Upper lobe of left lung (tissue), 6 donors: Measurements from ENCODE around the gene C20orf96. TPM values are rescaled to one million over a fixed set of nuclear protein-coding genes. Genes with fewer than 3 reads are reported as not detected.

Experiments
- ATAC-seq, 2 donors: fragments of 200-7000 bp; cut with Tn5 transposase; one replicate each; pipeline ENCODE4 v1.9.1; 2022; ENCODE audit warnings: mild to moderate bottlenecking in 2 of 2, moderate library complexity in 2 of 2; ENCODE audit not compliant: low FRiP score in 2 of 2
- DNase-seq, 2 donors: peaks; one replicate each; pipeline ENCODE4 v3.0.0-alpha.2; 2019 to 2020
- H3K27ac ChIP-seq, 4 donors: fragments of 200-600 bp; sonication (generic); one replicate each; pipeline ENCODE4 v1.5.1; 2016 to 2019
- H3K27me3 ChIP-seq, 4 donors: fragments of 200-600 bp; sonication (generic); one replicate each; pipeline ENCODE4 v1.5.1; 2017 to 2019
- H3K36me3 ChIP-seq, 4 donors: fragments of 200-600 bp; sonication (generic); one replicate each; pipeline ENCODE4 v1.5.1; 2016 to 2019
- H3K4me1 ChIP-seq, 4 donors: fragments of 200-600 bp; sonication (generic); one replicate each; pipeline ENCODE4 v1.5.1; 2018 to 2019
- H3K4me3 ChIP-seq, 4 donors: fragments of 200-600 bp; sonication (generic); one replicate each; pipeline ENCODE4 v1.5.1; 2017 to 2019; ENCODE audit warnings: mild to moderate bottlenecking in 2 of 4, moderate library complexity in 1 of 4
- H3K9me3 ChIP-seq, 4 donors: fragments of 200-600 bp; sonication (generic); one replicate each; pipeline ENCODE4 v1.5.1; 2018 to 2019
- CTCF ChIP-seq, 6 experiments: fragments of 450-650 bp in 4 of 6; fragments of 200-600 bp in 2 of 6; sonication (generic) in 2 of 6; IDR thresholded peaks; one replicate each; pipeline ENCODE4 v1.5.1; 2016 to 2019; ENCODE audit warnings: antibody characterized with exemption in 6 of 6
- EP300 ChIP-seq, 4 donors: sonication (generic); formaldehyde crosslinking; IDR thresholded peaks; one replicate each; pipeline ENCODE4 v1.5.1; 2017; ENCODE audit warnings: antibody characterized with exemption in 4 of 4, control low read depth in 2 of 4
- POLR2A ChIP-seq, 4 donors: fragments of 450-650 bp; IDR thresholded peaks; one replicate each; pipeline ENCODE4 v1.5.1; 2016 to 2017; ENCODE audit warnings: antibody characterized with exemption in 4 of 4, mild to moderate bottlenecking in 2 of 4
- POLR2AphosphoS5 ChIP-seq, 2 donors: sonication (generic); formaldehyde crosslinking; IDR thresholded peaks; one replicate each; pipeline ENCODE4 v1.5.1; 2017; ENCODE audit warnings: antibody characterized with exemption in 2 of 2
- WGBS, 2 donors: methylation state at CpG; one replicate each; pipeline ENCODE4 v1.1.5; 2017 to 2018; 5-methylcytosine and 5-hydroxymethylcytosine counted together
- total RNA-seq, 6 donors: library from RNA; depleted of rRNA in 4 of 6; stranded (reverse); fragments of >200 nt in 4 of 6; gene quantifications; one replicate each; pipeline versions ENCODE4 v1.1.0 to v1.2.1, GENCODE V29; 2016 to 2021
- donor health status: DM: no; HTN: no; CAD: no; lungs with moderate emphysema.
- donor health status: DM: no; HTN: yes; CAD: no; lungs with severe emphysema.

The C20orf96 gene
- total RNA-seq, 6 donors from 2014 or later = 3.0 to 31.4 (median 10.3) TPM

- 55% methylated on average over 7 of the region's 7 CpGs for WGBS, 2 donors
- TF ChIP-seq CTCF (IDR thresholded peaks at IDR 0.05) (no peak), POLR2A (IDR thresholded peaks at IDR 0.05) (no peak), POLR2AphosphoS5 (IDR thresholded peaks at IDR 0.05) (no peak), EP300 (IDR thresholded peaks at IDR 0.05) (no peak)
- DNase-seq (no peak), ATAC-seq (no peak)
- no peaks in the 10 kb centered on the region for H3K9me3 ChIP-seq
- H3K4me3 ChIP-seq = no peak overlapping the region
- peaks cover 0 to 2% (median 0%) of the 10 kb centered on the region in 4 donors for H3K36me3 ChIP-seq
- H3K27ac ChIP-seq = peak overlapping the region in 3 of 4 donors; percentile 19 to 78 (median 50)
- H3K27me3 ChIP-seq = peaks cover 0 to 5% (median 0%) of the 10 kb centered on the region in 4 donors
- peaks cover 25 to 57% (median 32%) of the 10 kb centered on the region in 4 donors for H3K4me1 ChIP-seq
Observed at GRCh38 chr20:328975-329695, 38.6 kb upstream of the C20orf96 start.

DNA sequence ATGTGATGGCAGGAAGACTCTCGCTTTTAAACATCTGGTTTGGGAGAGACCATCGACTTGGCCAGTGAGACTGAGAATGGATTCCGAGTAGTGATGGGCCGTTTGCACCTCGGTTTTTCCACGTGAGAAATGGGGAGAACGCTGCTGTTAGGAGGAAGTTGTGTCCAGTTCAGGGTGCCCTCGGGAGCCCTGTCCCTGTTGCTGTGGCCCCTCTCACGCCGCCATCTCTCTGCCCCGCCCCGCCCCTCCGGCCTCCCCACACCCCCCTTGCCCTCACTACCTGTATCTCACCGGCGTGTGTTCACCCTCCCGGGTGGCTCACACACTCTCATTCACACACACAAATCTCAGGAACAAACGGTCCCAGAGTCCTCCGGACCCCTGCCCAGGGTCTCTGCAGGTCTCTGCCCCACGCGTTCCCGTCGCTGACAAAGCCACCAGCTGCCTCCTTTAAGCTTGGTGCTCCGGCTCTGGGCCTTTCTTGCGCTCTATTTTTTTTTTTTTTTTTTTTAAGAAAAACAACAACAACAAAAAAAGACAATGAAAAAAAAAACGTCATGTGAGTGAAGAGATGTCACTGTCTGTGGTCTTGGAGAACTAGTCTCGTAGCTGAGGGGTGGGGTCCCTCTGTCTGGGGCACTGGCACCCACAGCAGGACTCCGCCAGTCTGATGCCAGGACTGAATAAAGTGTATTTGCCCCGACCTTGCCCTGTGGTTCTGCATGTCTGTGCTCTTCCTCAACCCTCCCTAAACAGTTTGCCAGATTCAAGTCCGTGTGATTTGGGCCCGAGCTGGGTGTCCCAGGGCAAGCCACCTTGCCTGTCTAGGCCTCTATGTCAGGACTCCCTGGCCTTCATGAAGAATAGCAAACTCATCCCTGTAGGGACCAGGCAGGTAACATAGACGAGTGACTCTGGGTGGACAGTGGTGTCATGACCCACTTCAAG, 37.8 kb upstream of the C20orf96 start:
- DNase-seq (peak in 1 of 2 donors; percentile 50), ATAC-seq (no peak)
- peak overlapping the region; percentile 57 to 96 (median 78) for H3K27ac ChIP-seq
- H3K36me3 ChIP-seq = no peaks in the 10 kb centered on the region
- peaks cover 30 to 65% (median 39%) of the 10 kb centered on the region in 4 donors for H3K4me1 ChIP-seq
- TF ChIP-seq POLR2AphosphoS5 (IDR thresholded peaks at IDR 0.05) (no peak), EP300 (IDR thresholded peaks at IDR 0.05) (no peak), CTCF (IDR thresholded peaks at IDR 0.05) (no peak), POLR2A (IDR thresholded peaks at IDR 0.05) (no peak)
- WGBS, 2 donors = 60 to 71% methylated on average over 31 of the region's 31 CpGs
- peak overlapping the region in 3 of 4 donors; percentile 84 to 94 (median 94) for H3K4me3 ChIP-seq
- peaks cover 0 to 5% (median 0%) of the 10 kb centered on the region in 4 donors for H3K27me3 ChIP-seq
- no peaks in the 10 kb centered on the region for H3K9me3 ChIP-seq

GRCh38 chr20:327186-328026, 36.9 kb upstream of the C20orf96 start:
- ATAC-seq = peak; percentile 46 to 71
- peak; percentile 85 to 95 for DNase-seq
- 11 to 25% methylated on average over 9 to 22 of the region's 47 CpGs for WGBS, 2 donors
- Histone ChIP-seq H3K36me3 (no peaks in the 10 kb centered on the region), H3K9me3 (no peaks in the 10 kb centered on the region), H3K27ac (peak overlapping the region; percentile 57 to 96 (median 78)), H3K4me3 (peak overlapping the region; percentile 41 to 94 (median 89)), H3K27me3 (peaks cover 0 to 5% (median 0%) of the 10 kb centered on the region in 4 donors), H3K4me1 (peaks cover 30 to 66% (median 39%) of the 10 kb centered on the region in 4 donors)
- no peak for TF ChIP-seq CTCF (IDR thresholded peaks at IDR 0.05)
- no peak for TF ChIP-seq EP300 (IDR thresholded peaks at IDR 0.05)
- TF ChIP-seq POLR2AphosphoS5 (IDR thresholded peaks at IDR 0.05) = peak in 1 of 2 donors; percentile 40
- TF ChIP-seq POLR2A (IDR thresholded peaks at IDR 0.05) = no peak

GRCh38 chr20:326645-327185, 36.2 kb upstream of the C20orf96 start:
- TF ChIP-seq EP300 (IDR thresholded peaks at IDR 0.05) (no peak), POLR2A (IDR thresholded peaks at IDR 0.05) (no peak), POLR2AphosphoS5 (IDR thresholded peaks at IDR 0.05) (no peak), CTCF (IDR thresholded peaks at IDR 0.05) (no peak)
- H3K4me1 ChIP-seq = peaks cover 30 to 66% (median 39%) of the 10 kb centered on the region in 4 donors
- ATAC-seq = no peak

More at GRCh38 chr20:326645-327185, 36.2 kb upstream of the C20orf96 start:
- peak in 1 of 2 donors; percentile 89 for DNase-seq
- peak overlapping the region; percentile 78 to 96 (median 90) for H3K27ac ChIP-seq
- 0% methylated on average over 1 to 5 of the region's 38 CpGs for WGBS, 2 donors
- H3K27me3 ChIP-seq = peaks cover 0 to 5% (median 0%) of the 10 kb centered on the region in 4 donors
- H3K4me3 ChIP-seq = peak overlapping the region; percentile 62 to 94 (median 89)
- H3K9me3 ChIP-seq = no peaks in the 10 kb centered on the region
- H3K36me3 ChIP-seq = no peaks in the 10 kb centered on the region
